ENCODE measurements around the gene CRAT. TPM values are rescaled to one million over a fixed set of nuclear protein-coding genes. Genes with fewer than 3 reads are reported as not detected.
A peak's percentile ranks its signal among the peaks of the same experiment; 100 is the strongest.

Gene CRAT
- total and polyA plus RNA-seq, 2 donors (not counting 1 experiment from before 2014, with no cell fraction given) = 34.0 to 45.1 TPM

GRCh38 chr9:129138476-129139232 is 28.1 kb upstream of the CRAT start:
- peak; percentile 61 to 77 for DNase-seq (ENCODE audit: low read depth in 2 of 2)
- peak overlapping the region in 1 of 4 experiments; percentile 8 for H3K4me3 ChIP-seq (replicated peaks in 1 of 4; ENCODE audit: control extremely low read depth in 1 of 4, insufficient read depth in 1 of 4, low read depth in 3 of 4, low read length in 4 of 4)
- peaks cover 9% of the 10 kb centered on the region for H3K36me3 ChIP-seq (ENCODE audit: control insufficient read depth, insufficient read depth, low read length)
- H4K20me1 ChIP-seq (ENCODE audit: control insufficient read depth, extremely low read depth, insufficient read depth, low read length) = no peaks in the 10 kb centered on the region
- H3K9ac ChIP-seq (ENCODE audit: insufficient read depth, low read length) = peak overlapping the region; percentile 58
- no peaks in the 10 kb centered on the region for H3K9me3 ChIP-seq (ENCODE audit: control insufficient read depth, insufficient read depth, low read depth, low read length)
- no peaks in the 10 kb centered on the region for H3K27me3 ChIP-seq (ENCODE audit: control insufficient read depth, insufficient read depth, low read length)
- H3K79me2 ChIP-seq (ENCODE audit: control insufficient read depth, insufficient read depth, low read length) = peaks cover 15% of the 10 kb centered on the region
- no peak overlapping the region for H2AFZ ChIP-seq (ENCODE audit: low read length)
- no peak for TF ChIP-seq EZH2 (IDR thresholded peaks at IDR 0.05; ENCODE audit: low read length, missing control alignments)
- no peak for TF ChIP-seq CTCF (conservative IDR thresholded peaks at IDR 0.05 in 1 of 2, IDR thresholded peaks at IDR 0.05 in 1 of 2; ENCODE audit: low read depth in 1 of 2, low read length in 2 of 2)
- H3K4me2 ChIP-seq (ENCODE audit: extremely low read depth, insufficient read depth, low read length) = peak overlapping the region; percentile 37
- H3K27ac ChIP-seq (ENCODE audit: insufficient read depth, low read length) = peak overlapping the region; percentile 100
- H3K4me1 ChIP-seq (ENCODE audit: control insufficient read depth, extremely low read depth, insufficient read depth, low read length) = peaks cover 47% of the 10 kb centered on the region

- Histone ChIP-seq H3K4me2 (ENCODE audit: extremely low read depth, insufficient read depth, low read length) (no peak overlapping the region), H3K4me1 (ENCODE audit: control insufficient read depth, extremely low read depth, insufficient read depth, low read length) (peaks cover 42% of the 10 kb centered on the region), H3K79me2 (ENCODE audit: control insufficient read depth, insufficient read depth, low read length) (peaks cover 13% of the 10 kb centered on the region), H3K9me3 (ENCODE audit: control insufficient read depth, insufficient read depth, low read depth, low read length) (no peaks in the 10 kb centered on the region), H3K27me3 (ENCODE audit: control insufficient read depth, insufficient read depth, low read length) (no peaks in the 10 kb centered on the region), H3K9ac (ENCODE audit: insufficient read depth, low read length) (peak overlapping the region; percentile 58), H3K36me3 (ENCODE audit: control insufficient read depth, insufficient read depth, low read length) (peaks cover 10% of the 10 kb centered on the region), H4K20me1 (ENCODE audit: control insufficient read depth, extremely low read depth, insufficient read depth, low read length) (no peaks in the 10 kb centered on the region), H2AFZ (ENCODE audit: low read length) (no peak overlapping the region), H3K4me3 (replicated peaks in 1 of 4; ENCODE audit: control extremely low read depth in 1 of 4, insufficient read depth in 1 of 4, low read depth in 3 of 4, low read length in 4 of 4) (no peak overlapping the region), H3K27ac (ENCODE audit: insufficient read depth, low read length) (peak overlapping the region; percentile 100)
- no peak for DNase-seq (ENCODE audit: low read depth in 2 of 2)
- TF ChIP-seq EZH2 (IDR thresholded peaks at IDR 0.05; ENCODE audit: low read length, missing control alignments) (no peak), CTCF (conservative IDR thresholded peaks at IDR 0.05 in 1 of 2, IDR thresholded peaks at IDR 0.05 in 1 of 2; ENCODE audit: low read depth in 1 of 2, low read length in 2 of 2) (no peak)
Measured at GRCh38 chr9:129138144-129138462, 27.5 kb upstream of the CRAT start.

- Histone ChIP-seq H3K9ac (ENCODE audit: insufficient read depth, low read length) (no peak overlapping the region), H3K27ac (ENCODE audit: insufficient read depth, low read length) (peak overlapping the region; percentile 100), H3K4me3 (replicated peaks in 1 of 4; ENCODE audit: control extremely low read depth in 1 of 4, insufficient read depth in 1 of 4, low read depth in 3 of 4, low read length in 4 of 4) (no peak overlapping the region), H2AFZ (ENCODE audit: low read length) (no peak overlapping the region), H4K20me1 (ENCODE audit: control insufficient read depth, extremely low read depth, insufficient read depth, low read length) (no peaks in the 10 kb centered on the region), H3K79me2 (ENCODE audit: control insufficient read depth, insufficient read depth, low read length) (peaks cover 10% of the 10 kb centered on the region), H3K4me2 (ENCODE audit: extremely low read depth, insufficient read depth, low read length) (no peak overlapping the region), H3K36me3 (ENCODE audit: control insufficient read depth, insufficient read depth, low read length) (peaks cover 10% of the 10 kb centered on the region), H3K9me3 (ENCODE audit: control insufficient read depth, insufficient read depth, low read depth, low read length) (no peaks in the 10 kb centered on the region), H3K27me3 (ENCODE audit: control insufficient read depth, insufficient read depth, low read length) (no peaks in the 10 kb centered on the region), H3K4me1 (ENCODE audit: control insufficient read depth, extremely low read depth, insufficient read depth, low read length) (peaks cover 38% of the 10 kb centered on the region)
- TF ChIP-seq CTCF (conservative IDR thresholded peaks at IDR 0.05 in 1 of 2, IDR thresholded peaks at IDR 0.05 in 1 of 2; ENCODE audit: low read depth in 1 of 2, low read length in 2 of 2) = no peak
- TF ChIP-seq EZH2 (IDR thresholded peaks at IDR 0.05; ENCODE audit: low read length, missing control alignments) = no peak
- no peak for DNase-seq (ENCODE audit: low read depth in 2 of 2)
Measured at GRCh38 chr9:129137292-129138143, 26.9 kb upstream of the CRAT start.
